K562 (cell line): ENCODE data around the gene ITGBL1. TPM values are rescaled to one million over a fixed set of nuclear protein-coding genes. Genes with fewer than 3 reads are reported as not detected.

Experiments used
- ATAC-seq: fragments of 200-7000 bp; cut with Tn5 transposase; 3 replicates; pipeline ENCODE4 v1.9.1; 2020; ENCODE audit warnings: moderate library complexity
- BruUV-seq: library from RNA; stranded (reverse); fragments of 400-500 nt; replicated peaks from 2 replicates; lab custom pipeline; 2021; lab: Mats Ljungman, UMichigan
- CTCF ChIA-PET: fragments of 300-600 bp; formaldehyde crosslinking; extraction: SDS; loops from one replicate; lab custom pipeline; 2021; ENCODE audit warnings: low intra/inter-chr PET ratio; lab: Yijun Ruan, JAX
- POLR2A ChIA-PET: fragments of 300-600, 350-650 bp; sonication (Branson Sonifier 250); formaldehyde crosslinking; extraction: SDS; loops from one replicate; lab custom pipeline; 2021; ENCODE audit warnings: antibody characterized with exemption, inconsistent platforms; lab: Yijun Ruan, JAX
- DNase-seq, 4 experiments: peaks; one replicate each; pipeline versions ENCODE4 v3.0.0 to v3.0.0-alpha.2; 2011 to 2018; ENCODE audit warnings: low spot score in 3 of 4, mixed read lengths in 3 of 4; ENCODE audit errors: extremely low read depth in 1 of 4
- FAIRE-seq: peaks from 2 replicates; lab custom pipeline; 2011; peaks lifted over from hg19 to GRCh38; lab: Jason Lieb, UNC
- H2AFZ ChIP-seq: 2 replicates; pipeline ENCODE4 v1.6.0; 2011; ENCODE audit warnings: low read depth, low read length, control low read depth, inconsistent platforms
- H3K27ac ChIP-seq: fragments of 200-600 bp; 3 replicates; pipeline ENCODE4 v1.8.0; 2011; ENCODE audit warnings: low read depth, mild to moderate bottlenecking, control low read depth, inconsistent platforms, low read length, moderate library complexity, mixed read lengths; ENCODE audit errors: extremely low read depth
- H3K27me3 ChIP-seq, 2 experiments: fragments of 300-600 bp in 1 of 2; 2 replicates in 1 of 2; 3 replicates in 1 of 2; pipeline versions ENCODE4 v1.6.0 to v1.8.0; 2011; ENCODE audit warnings: inconsistent platforms in 2 of 2, low read length in 2 of 2, mild to moderate bottlenecking in 1 of 2, mixed read lengths in 1 of 2, moderate library complexity in 1 of 2; ENCODE audit not compliant: control insufficient read depth in 2 of 2, insufficient read depth in 2 of 2
- H3K36me3 ChIP-seq: fragments of 300-600 bp; 3 replicates; pipeline ENCODE4 v1.8.0; 2011; ENCODE audit warnings: mild to moderate bottlenecking, low read length, inconsistent platforms; ENCODE audit not compliant: control insufficient read depth, insufficient read depth
- H3K4me1 ChIP-seq, 2 experiments: fragments of 200-600 bp in 1 of 2; replicated peaks in 1 of 2; 2 replicates in 1 of 2; 3 replicates in 1 of 2; pipeline versions ENCODE4 v1.5.1 to v1.8.0; 2011; ENCODE audit warnings: inconsistent platforms in 2 of 2, low read length in 2 of 2, mild to moderate bottlenecking in 1 of 2, mixed read lengths in 1 of 2, moderate library complexity in 1 of 2; ENCODE audit not compliant: control insufficient read depth in 2 of 2, insufficient read depth in 2 of 2
- H3K4me2 ChIP-seq: 2 replicates; pipeline ENCODE4 v1.6.1; 2011; ENCODE audit warnings: low read length, control low read depth, inconsistent platforms, mixed read lengths; ENCODE audit not compliant: insufficient read depth
- H3K4me3 ChIP-seq: fragments of 200-600 bp; sonication (generic), shearing (Covaris generic); 2 replicates; pipeline ENCODE4 v1.5.1; 2016; ENCODE audit warnings: control low read depth, inconsistent platforms
- H3K79me2 ChIP-seq: fragments of 200-600 bp; 3 replicates; pipeline ENCODE4 v1.8.0; 2011; ENCODE audit warnings: low read length, inconsistent platforms; ENCODE audit not compliant: control insufficient read depth, insufficient read depth
- H3K9ac ChIP-seq, 2 experiments: 2 replicates each; pipeline versions ENCODE4 v1.6.0 to v1.6.1; 2011; ENCODE audit warnings: low read depth in 2 of 2, low read length in 2 of 2, control low read depth in 1 of 2, inconsistent platforms in 1 of 2, mild to moderate bottlenecking in 1 of 2, mixed read lengths in 1 of 2; ENCODE audit not compliant: insufficient read depth in 1 of 2
- H3K9me1 ChIP-seq: one replicate; pipeline ENCODE4 v1.6.0; 2011; ENCODE audit warnings: inconsistent platforms, mild to moderate bottlenecking, low read length, moderate library complexity; ENCODE audit not compliant: control insufficient read depth, insufficient read depth
- H3K9me3 ChIP-seq: replicated peaks from 2 replicates; pipeline ENCODE4 v1.5.1; 2011; ENCODE audit warnings: low read depth, low read length, inconsistent platforms; ENCODE audit not compliant: control insufficient read depth, insufficient read depth
- H4K20me1 ChIP-seq: replicated peaks from 2 replicates; pipeline ENCODE4 v1.6.1; 2011; ENCODE audit warnings: low read length, inconsistent platforms, mixed read lengths; ENCODE audit not compliant: control insufficient read depth, insufficient read depth
- CBFB ChIP-seq: sonication (generic); formaldehyde crosslinking; IDR thresholded peaks from 2 replicates; pipeline ENCODE4 v1.4.0; 2020; ENCODE audit warnings: mild to moderate bottlenecking, missing genetic modification reagents
- CBX1 ChIP-seq: sonication (generic); IDR thresholded peaks from 2 replicates; pipeline ENCODE4 v1.6.1; 2016; ENCODE audit warnings: antibody characterized with exemption, low read depth, mild to moderate bottlenecking
- EHMT2 ChIP-seq: fragments of 450-650 bp; IDR thresholded peaks from 2 replicates; pipeline ENCODE4 v1.6.1; 2018; ENCODE audit warnings: antibody characterized with exemption
- HOXB6 ChIP-seq: fragments of 250-450 bp; sonication (Bioruptor Pico); IDR thresholded peaks from 2 replicates; pipeline ENCODE4 v1.5.1; 2022; ENCODE audit warnings: mild to moderate bottlenecking, borderline replicate concordance
- MED1 ChIP-seq: sonication (generic); formaldehyde crosslinking; IDR thresholded peaks from 2 replicates; pipeline ENCODE4 v1.8.1; 2023; ENCODE audit warnings: missing genetic modification reagents, borderline replicate concordance
- RBFOX2 ChIP-seq: fragments of 200-400 bp; formaldehyde crosslinking; IDR thresholded peaks from 2 replicates; pipeline ENCODE4 v1.6.1; 2017; ENCODE audit warnings: low read depth, mild to moderate bottlenecking, low read length, moderate library complexity
- REST ChIP-seq, 2 experiments: fragments of 450-650 bp; formaldehyde crosslinking in 1 of 2; IDR thresholded peaks; 2 replicates each; pipeline versions ENCODE4 v1.4.0 to v1.6.1; 2014 to 2020; ENCODE audit warnings: mild to moderate bottlenecking in 2 of 2, borderline replicate concordance in 1 of 2, low read depth in 1 of 2
- SLC30A9 ChIP-seq: fragments of 250-450 bp; sonication (Bioruptor Pico); IDR thresholded peaks from 2 replicates; pipeline ENCODE4 v1.8.0; 2022; ENCODE audit warnings: mild to moderate bottlenecking, moderate library complexity
- TAF1 ChIP-seq: IDR thresholded peaks from 2 replicates; pipeline ENCODE4 v1.6.1; 2011; ENCODE audit warnings: mild to moderate bottlenecking, low read length, moderate library complexity; ENCODE audit not compliant: insufficient read depth, control insufficient read depth, severe bottlenecking; ENCODE audit errors: extremely low read depth
- ZNF507 ChIP-seq: conservative IDR thresholded peaks from 2 replicates; pipeline ENCODE4 v1.6.1; 2017; ENCODE audit warnings: missing genetic modification characterization, missing compliant biosample characterization
- ZNF77 ChIP-seq: fragments of 250-450 bp; sonication (Bioruptor Pico); IDR thresholded peaks from 2 replicates; pipeline ENCODE4 v1.5.0; 2020
- WGBS: fragments of 100-300 bp; shearing (Covaris generic); methylation state at CpG from one replicate; pipeline ENCODE4 v1.1.6; 2016; ENCODE audit warnings: low coverage, mixed read lengths; ENCODE audit not compliant: insufficient coverage; ENCODE audit errors: missing lambda C conversion rate; 5-methylcytosine and 5-hydroxymethylcytosine counted together
- in situ Hi-C: fragments of 300-500 bp; cut with MboI; formaldehyde crosslinking; loops from 4 replicates; pipeline ENCODE4 v1.15.0; 2018; ENCODE audit warnings: inconsistent platforms, mixed read lengths
- intact Hi-C: fragments of 100-400 bp; cut with micrococcal nuclease; formaldehyde crosslinking; loops from 2 replicates; pipeline ENCODE4 v1.14.2; 2022
- polyA plus RNA-seq, 8 experiments: library from polyadenylated mRNA; depleted of rRNA in 4 of 8; stranded (reverse) in 5 of 8; unstranded in 3 of 8; fragments of >200 nt; fragmentation: Nextera tagmentation in 2 of 8; fragmentation: Illumina TruSeq in 1 of 8; extraction: Ambion mirVana in 2 of 8; extraction: Trizol in 1 of 8; gene quantifications; 2 replicates each; pipeline versions ENCODE4 v1.2.1 to v1.2.3, GENCODE V29; 2011 to 2014; ENCODE audit warnings: inconsistent platforms in 1 of 8, missing spikeins in 1 of 8
- total RNA-seq, 7 experiments: library from RNA; depleted of rRNA in 6 of 7; stranded (reverse); fragments of >200 nt in 6 of 7; fragmentation: Illumina TruSeq in 2 of 7; extraction: Trizol in 2 of 7; gene quantifications; 2 replicates each; pipeline versions ENCODE4 v1.2.1 to v1.2.3, GENCODE V29; 2011 to 2021; ENCODE audit warnings: low replicate concordance in 1 of 7
- TF ChIP-seq, protein P1 (sequence below), 2 experiments: fragments of 150-350 bp in 1 of 2; IDR thresholded peaks; 2 replicates each; pipeline ENCODE4 v1.6.1; 2012 to 2016; ENCODE audit warnings: low read depth in 2 of 2, low read length in 2 of 2, mild to moderate bottlenecking in 1 of 2, moderate library complexity in 1 of 2

The ITGBL1 gene
- total and polyA plus RNA-seq, 9 of the 15 experiments (the other 6 are each of a cell fraction or from before 2014, with no cell fraction given) = 0.04 to 0.73 (median 0.32) TPM; not detected in 1

GRCh38 chr13:101423872-101424271, 28.6 kb upstream of the ITGBL1 start:
- no peak for DNase-seq
- no peaks in the 10 kb centered on the region for H4K20me1 ChIP-seq
- ChIA-PET CTCF (no interaction called here), POLR2A (no interaction called here)
- no peaks in the 10 kb centered on the region for H3K27me3 ChIP-seq
- ATAC-seq = no peak
- in situ Hi-C loops = no loop called here
- no peak overlapping the region for H3K4me3 ChIP-seq
- 0% methylated on average over 2 of the region's 2 CpGs for WGBS
- H3K9me3 ChIP-seq = no peaks in the 10 kb centered on the region
- no peak for FAIRE-seq
- H2AFZ ChIP-seq = no peak overlapping the region
- H3K27ac ChIP-seq = no peak overlapping the region
- intact Hi-C loops = no loop called here
- no peaks in the 10 kb centered on the region for H3K9me1 ChIP-seq
- H3K36me3 ChIP-seq = no peaks in the 10 kb centered on the region
- H3K9ac ChIP-seq = no peak overlapping the region
- H3K4me2 ChIP-seq = no peak overlapping the region
- H3K79me2 ChIP-seq = no peaks in the 10 kb centered on the region
- no peaks in the 10 kb centered on the region for H3K4me1 ChIP-seq
- BruUV-seq = no TSS peak
- TF ChIP-seq SLC30A9 (CRISPR knock-in tag) (no peak), EHMT2 (no peak), HOXB6 (CRISPR knock-in tag) (no peak), ZNF77 (no peak), CBX1 (no peak), RBFOX2 (no peak), REST (IDR thresholded peaks at IDR 0.05; ENCODE audit: borderline replicate concordance) (no peak), REST (CRISPR knock-in tag; IDR thresholded peaks at IDR 0.05; ENCODE audit: low read depth) (no peak), MED1 (no peak), CBFB (CRISPR knock-in tag) (no peak), ZNF507 (tag) (no peak), TAF1 (no peak)
- TF ChIP-seq, protein P1, sequence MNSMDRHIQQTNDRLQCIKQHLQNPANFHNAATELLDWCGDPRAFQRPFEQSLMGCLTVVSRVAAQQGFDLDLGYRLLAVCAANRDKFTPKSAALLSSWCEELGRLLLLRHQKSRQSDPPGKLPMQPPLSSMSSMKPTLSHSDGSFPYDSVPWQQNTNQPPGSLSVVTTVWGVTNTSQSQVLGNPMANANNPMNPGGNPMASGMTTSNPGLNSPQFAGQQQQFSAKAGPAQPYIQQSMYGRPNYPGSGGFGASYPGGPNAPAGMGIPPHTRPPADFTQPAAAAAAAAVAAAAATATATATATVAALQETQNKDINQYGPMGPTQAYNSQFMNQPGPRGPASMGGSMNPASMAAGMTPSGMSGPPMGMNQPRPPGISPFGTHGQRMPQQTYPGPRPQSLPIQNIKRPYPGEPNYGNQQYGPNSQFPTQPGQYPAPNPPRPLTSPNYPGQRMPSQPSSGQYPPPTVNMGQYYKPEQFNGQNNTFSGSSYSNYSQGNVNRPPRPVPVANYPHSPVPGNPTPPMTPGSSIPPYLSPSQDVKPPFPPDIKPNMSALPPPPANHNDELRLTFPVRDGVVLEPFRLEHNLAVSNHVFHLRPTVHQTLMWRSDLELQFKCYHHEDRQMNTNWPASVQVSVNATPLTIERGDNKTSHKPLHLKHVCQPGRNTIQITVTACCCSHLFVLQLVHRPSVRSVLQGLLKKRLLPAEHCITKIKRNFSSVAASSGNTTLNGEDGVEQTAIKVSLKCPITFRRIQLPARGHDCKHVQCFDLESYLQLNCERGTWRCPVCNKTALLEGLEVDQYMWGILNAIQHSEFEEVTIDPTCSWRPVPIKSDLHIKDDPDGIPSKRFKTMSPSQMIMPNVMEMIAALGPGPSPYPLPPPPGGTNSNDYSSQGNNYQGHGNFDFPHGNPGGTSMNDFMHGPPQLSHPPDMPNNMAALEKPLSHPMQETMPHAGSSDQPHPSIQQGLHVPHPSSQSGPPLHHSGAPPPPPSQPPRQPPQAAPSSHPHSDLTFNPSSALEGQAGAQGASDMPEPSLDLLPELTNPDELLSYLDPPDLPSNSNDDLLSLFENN (IDR thresholded peaks at IDR 0.05; ENCODE audit: low read depth in 2 of 2, low read length in 2 of 2) = no peak
